Hematopoietic multipotent progenitor cell treated with erythropoietin and hydrocortisone succinate and interleukin-3 and kit ligand, for 17 days (in vitro differentiated cells): ENCODE data around the gene RLIM.
"Not testable (repeated sequence)": the region's sequence is repeated elsewhere in the genome, so short reads cannot be mapped to it uniquely, and the experiment has no call there.

Source experiments
- DNase-seq: peaks from one replicate; pipeline ENCODE4 v3.0.0-alpha.2; 2015; ENCODE audit warnings: low spot score

Gene RLIM

GRCh38 chrX:74614093-74614909 is at the start of gene RLIM:
Gene RLIM (minus strand): TSS chrX:74614624. CDS start chrX:74595977, 18,647 bp downstream.
- DNase-seq: peak; percentile 83

- DNase-seq: no peak
Measured at GRCh38 chrX:74656079-74656745, 41.8 kb upstream of the RLIM start.

GRCh38 chrX:74654953-74655352 is 40.5 kb upstream of the RLIM start:
- DNase-seq: not testable (repeated sequence)

- DNase-seq: no peak
Measured at GRCh38 chrX:74636749-74637314, 22.4 kb upstream of the RLIM start.

GRCh38 chrX:74613370-74614092 is 893 bp downstream of the RLIM start:
- DNase-seq: peak; percentile 37

GRCh38 chrX:74606799-74607198 is 7.6 kb downstream of the RLIM start:
- DNase-seq: no peak

GRCh38 chrX:74606342-74606741 is 8.1 kb downstream of the RLIM start:
- DNase-seq: no peak

- no peak for DNase-seq
Measured at GRCh38 chrX:74603040-74603439, 11.4 kb downstream of the RLIM start.

GRCh38 chrX:74602142-74602541 is 12.3 kb downstream of the RLIM start:
- DNase-seq: no peak

GRCh38 chrX:74593593-74593992 is 20.8 kb downstream of the RLIM start:
- DNase-seq: no peak

GRCh38 chrX:74585766-74586165 is 28.7 kb downstream of the RLIM start:
- DNase-seq: no peak

GRCh38 chrX:74579597-74580198 is 34.7 kb downstream of the RLIM start:
- no peak for DNase-seq

- no peak for DNase-seq
Measured at GRCh38 chrX:74578137-74578536, 36.3 kb downstream of the RLIM start.

- DNase-seq: no peak
Measured at GRCh38 chrX:74557378-74557777, 57.0 kb downstream of the RLIM start.

GRCh38 chrX:74551934-74552333 is 62.5 kb downstream of the RLIM start:
- DNase-seq: no peak

- peak; percentile 77 for DNase-seq
Measured at GRCh38 chrX:74550295-74550802, 64.1 kb downstream of the RLIM start.

- no peak for DNase-seq
Measured at GRCh38 chrX:74546984-74547383, 67.4 kb downstream of the RLIM start.

GRCh38 chrX:74545880-74546523 is 68.4 kb downstream of the RLIM start:
- no peak for DNase-seq

GRCh38 chrX:74540635-74541249 is 73.7 kb downstream of the RLIM start:
- DNase-seq: no peak

- no peak for DNase-seq
Measured at GRCh38 chrX:74536832-74537371, 77.5 kb downstream of the RLIM start.
